ENCODE data around the gene VEGFB. TPM values are rescaled to one million over a fixed set of nuclear protein-coding genes. Genes with fewer than 3 reads are reported as not detected.
A peak's percentile ranks its signal among the peaks of the same experiment; 100 is the strongest.

The VEGFB gene
- total RNA-seq, 1 donor from 2014 or later: 134 TPM

DNA sequence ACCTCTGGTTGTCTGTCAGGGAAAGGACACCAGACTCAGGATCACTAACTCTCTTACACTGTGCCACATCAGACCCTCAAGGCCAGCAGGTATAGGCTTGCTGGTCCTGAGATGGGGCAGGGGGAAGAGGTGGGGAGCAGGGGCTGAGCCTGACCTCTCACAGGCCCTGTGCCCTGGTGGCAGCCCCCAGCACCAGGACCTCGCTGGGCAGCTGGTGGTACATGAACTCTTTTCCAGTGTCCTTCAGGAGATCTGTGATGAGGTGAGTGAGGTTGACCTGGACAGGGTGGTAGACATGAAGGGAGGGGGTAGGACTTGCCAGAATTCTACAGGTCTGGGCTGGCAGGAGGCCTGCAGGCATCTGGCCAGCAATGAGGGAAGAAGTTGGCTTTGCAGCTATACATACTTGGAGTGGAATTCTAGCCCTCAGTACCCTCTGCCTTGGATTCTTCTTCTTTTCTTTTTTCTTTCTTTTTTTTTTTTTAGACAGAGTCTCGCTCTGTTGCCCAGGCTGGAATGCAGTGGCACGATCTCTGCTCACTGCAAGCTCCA is 6.9 kb upstream of the VEGFB start:
- intact Hi-C loops (cut with DNase I): no loop called here
- DNase-seq (ENCODE audit: low spot score): peak; percentile 58
- no peak for ATAC-seq

DNA sequence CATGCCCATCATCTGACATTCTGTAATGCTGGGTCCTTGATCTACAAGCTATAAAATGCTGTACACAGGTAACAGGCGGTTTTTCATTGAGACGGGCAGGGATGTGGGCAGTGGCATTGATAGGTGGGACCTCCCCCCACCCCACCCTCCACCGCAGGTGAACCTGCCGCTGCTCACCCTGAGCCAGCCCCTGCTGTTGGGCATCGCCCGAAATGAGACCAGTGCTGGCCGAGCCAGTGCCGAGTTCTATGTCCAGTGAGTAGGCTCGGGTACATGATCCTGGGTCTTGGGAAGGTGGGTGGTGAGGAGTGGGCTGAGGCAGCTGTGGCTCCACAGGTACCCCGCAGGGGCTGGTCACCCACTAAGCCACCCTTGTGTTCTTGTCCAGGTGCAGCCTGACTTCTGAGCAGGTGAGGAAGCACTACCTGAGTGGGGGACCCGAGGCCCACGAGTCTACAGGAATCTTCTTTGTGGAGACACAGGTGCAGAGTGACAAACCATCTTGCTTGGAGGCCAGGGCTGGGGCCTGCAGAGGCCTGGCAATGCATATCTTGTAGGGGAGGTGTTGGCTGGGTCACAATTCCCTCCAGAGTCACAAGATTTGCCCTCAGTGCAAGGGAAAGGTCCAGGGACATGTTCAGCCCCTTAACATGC is 5.2 kb upstream of the VEGFB start:
- ATAC-seq: no peak
- DNase-seq (ENCODE audit: low spot score): peak; percentile 59
- intact Hi-C loops (cut with DNase I): no loop called here

DNA sequence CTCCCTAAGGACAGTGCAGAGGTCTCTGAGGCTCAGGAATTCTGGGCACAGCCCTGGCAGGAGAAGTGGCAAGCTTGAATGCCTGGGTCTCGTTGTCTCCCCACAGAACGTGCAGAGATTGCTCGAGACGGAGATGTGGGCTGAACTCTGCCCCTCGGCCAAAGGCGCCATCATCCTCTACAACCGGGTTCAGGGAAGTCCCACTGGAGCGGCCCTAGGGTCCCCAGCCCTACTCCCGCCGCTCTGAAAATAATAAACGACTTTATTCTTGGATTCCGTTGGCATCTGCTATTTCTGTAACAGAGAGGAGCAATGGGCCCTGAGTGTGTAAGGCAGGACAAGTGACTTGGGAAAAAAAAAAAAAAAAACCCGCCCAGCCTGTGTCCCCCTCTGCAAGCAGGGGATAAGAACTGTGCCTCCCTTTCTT is 4.6 kb upstream of the VEGFB start:
- intact Hi-C loops (cut with DNase I): no loop called here
- ATAC-seq: no peak
- DNase-seq (ENCODE audit: low spot score): no peak

DNA sequence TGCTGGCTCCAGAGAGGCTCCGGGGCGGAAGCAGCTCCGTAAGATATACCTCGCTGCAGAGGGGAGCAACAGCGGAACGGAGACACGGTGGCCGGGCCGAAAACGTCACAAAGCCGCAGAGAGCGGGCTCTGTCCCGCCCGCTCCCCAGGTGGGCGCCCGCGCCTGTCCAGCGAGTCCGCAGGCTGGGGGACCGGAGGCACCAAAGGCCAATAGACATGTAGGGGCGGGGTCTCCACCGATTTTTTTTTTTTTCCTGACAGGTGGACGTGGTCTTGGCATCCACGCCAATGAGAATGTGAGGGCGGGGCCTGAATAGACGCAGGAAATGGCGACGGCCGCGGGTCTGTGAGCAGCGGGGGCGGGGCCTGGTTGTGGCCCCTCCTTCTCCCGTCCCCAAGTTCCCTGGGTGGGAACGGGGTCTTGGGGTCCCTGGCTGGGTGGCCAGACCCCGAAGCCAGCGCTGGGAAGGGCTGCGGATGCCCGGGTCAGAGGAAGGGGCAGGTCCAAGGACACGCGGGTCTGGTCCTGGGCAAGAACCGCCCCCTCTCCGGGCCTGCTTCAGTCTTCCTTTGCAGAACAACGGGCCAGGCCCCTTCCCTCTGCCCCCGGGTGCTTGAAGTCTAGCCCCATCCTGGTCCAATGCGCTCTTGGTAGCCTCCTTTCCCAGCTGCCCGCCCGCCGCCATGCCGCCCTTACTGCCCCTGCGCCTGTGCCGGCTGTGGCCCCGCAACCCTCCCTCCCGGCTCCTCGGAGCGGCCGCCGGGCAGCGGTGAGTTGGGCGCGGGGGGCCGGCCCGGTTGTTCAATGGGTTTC is 4.0 kb upstream of the VEGFB start, which contains the start of gene DNAJC4:
Gene DNAJC4 (plus strand): TSS at position 378 of the 814 bp plus-strand sequence. CDS start 307 bp downstream, at position 685.
- peak; percentile 78 for ATAC-seq
- peak; percentile 94 for DNase-seq (ENCODE audit: low spot score)
- intact Hi-C loops (cut with DNase I): no loop called here

DNA sequence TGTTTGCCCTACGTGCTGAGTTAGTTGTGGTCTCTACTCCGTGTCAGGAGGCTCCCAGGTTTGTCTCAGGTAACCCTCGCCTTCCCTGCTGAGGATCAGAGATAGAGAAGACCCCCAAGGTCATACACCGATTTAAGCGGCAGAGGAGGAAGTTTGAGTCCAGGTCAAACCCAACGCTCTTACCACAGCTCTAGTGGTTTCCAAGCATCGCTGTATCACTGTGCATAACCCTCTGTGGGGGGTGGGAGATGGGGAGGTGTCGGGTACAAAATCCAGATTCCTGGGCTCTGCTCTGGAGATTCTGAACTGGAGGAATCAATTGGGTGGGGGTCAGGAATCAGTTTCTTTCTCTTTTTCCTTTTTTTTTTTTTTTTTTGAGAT is 3.4 kb upstream of the VEGFB start:
- no peak for ATAC-seq
- no peak for DNase-seq (ENCODE audit: low spot score)
- intact Hi-C loops (cut with DNase I): no loop called here

DNA sequence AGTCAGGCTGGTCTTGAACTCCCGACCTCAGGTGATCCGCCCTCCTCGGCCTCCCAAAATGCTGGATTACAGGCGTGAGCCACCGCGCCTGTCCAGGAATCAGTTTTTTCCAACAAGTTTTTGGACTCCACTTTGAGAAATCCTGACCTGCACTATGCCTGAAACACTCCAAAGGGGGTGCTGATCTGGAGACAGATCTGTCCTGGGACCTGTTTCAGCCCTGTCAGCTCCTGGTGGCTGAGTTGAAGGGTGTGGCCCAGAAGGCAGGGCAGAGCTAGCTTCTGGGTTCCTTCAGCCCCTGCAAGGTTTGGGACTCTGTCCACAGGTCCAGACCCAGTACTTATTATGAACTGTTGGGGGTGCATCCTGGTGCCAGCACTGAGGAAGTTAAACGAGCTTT is 2.8 kb upstream of the VEGFB start:
- no peak for ATAC-seq
- intact Hi-C loops (cut with DNase I): no loop called here
- no peak for DNase-seq (ENCODE audit: low spot score)

DNA sequence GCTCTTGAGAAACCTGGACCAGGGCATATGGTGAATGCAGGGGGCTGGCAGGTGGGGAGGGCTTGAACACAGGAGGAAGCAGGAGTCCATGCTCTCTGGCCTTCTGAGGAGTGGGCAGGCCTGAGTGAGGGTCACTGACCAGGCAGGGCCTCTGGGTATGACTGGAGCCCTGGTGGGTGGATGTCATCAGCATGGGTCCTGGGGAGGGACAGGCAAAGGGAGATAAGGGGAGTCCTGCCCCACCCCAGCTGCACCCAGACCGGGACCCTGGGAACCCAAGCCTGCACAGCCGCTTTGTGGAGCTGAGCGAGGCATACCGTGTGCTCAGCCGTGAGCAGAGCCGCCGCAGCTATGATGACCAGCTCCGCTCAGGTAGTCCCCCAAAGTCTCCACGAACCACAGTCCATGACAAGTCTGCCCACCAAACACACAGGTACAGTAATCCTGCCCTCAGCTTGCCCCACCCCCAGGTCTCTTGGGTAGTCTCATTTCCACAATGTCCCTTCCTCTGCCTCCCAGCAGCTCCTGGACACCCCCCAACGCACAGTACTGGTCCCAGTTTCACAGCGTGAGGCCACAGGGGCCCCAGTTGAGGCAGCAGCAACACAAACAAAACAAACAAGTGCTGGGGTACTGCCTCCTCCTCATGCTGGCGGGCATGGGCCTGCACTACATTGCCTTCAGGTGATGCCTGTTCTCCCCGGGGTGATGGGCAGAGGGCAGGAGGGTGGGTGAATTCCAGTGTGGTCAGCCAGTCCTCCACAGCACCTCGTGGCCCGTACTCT is 2.0 kb upstream of the VEGFB start:
- no peak for DNase-seq (ENCODE audit: low spot score)
- no peak for ATAC-seq
- intact Hi-C loops (cut with DNase I): no loop called here

DNA sequence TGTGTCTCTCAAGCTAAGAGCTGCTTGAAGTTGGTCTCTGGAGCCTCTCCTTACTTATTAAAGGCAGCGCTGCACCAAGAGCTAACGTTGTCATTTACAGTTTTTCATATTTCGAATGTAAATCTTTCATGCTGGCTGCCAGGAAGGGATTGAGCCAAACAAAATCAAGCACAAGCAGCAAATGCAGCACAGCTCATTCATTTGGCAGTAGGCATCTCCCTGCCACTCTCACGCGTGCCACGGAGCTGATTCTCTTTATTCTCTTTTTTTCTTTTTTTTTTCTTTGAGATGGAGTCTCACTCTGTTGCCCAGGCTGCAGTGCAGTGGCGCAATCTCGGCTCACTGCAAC is 1.4 kb upstream of the VEGFB start:
- intact Hi-C loops (cut with DNase I): no loop called here
- ATAC-seq (no peak), DNase-seq (ENCODE audit: low spot score) (no peak)

DNA sequence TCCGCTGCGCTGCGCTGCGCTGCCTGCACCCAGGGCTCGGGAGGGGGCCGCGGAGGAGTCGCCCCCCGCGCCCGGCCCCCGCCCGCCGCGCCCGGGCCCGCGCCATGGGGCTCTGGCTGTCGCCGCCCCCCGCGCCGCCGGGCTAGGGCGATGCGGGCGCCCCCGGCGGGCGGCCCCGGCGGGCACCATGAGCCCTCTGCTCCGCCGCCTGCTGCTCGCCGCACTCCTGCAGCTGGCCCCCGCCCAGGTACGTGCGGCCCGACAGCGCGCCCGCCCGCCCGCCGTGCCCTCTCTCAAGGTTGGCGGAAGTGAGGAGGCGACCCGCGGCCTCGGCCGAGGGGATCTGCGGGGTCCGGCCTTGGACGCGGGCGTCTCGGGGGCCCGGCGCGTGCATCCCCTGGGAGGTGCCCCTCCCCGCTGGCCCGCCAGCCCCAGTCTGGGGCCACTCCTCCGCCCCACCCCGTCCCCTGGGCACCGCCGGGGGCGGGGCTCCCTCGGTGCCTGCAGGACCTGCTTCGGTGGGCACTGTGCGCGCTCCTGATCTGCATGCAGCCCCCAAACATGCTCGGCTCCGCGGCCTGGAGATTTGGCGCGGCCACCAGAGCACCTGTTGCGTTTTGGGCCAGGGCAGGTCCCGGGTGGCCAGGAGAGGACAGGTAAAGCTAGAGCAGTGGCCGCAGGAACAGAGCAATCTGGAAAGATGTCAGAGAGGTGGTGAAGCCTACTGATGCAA is 429 bp downstream of the VEGFB start:
- peak; percentile 25 for ATAC-seq
- no peak for DNase-seq (ENCODE audit: low spot score)
- intact Hi-C loops (cut with DNase I): no loop called here

DNA sequence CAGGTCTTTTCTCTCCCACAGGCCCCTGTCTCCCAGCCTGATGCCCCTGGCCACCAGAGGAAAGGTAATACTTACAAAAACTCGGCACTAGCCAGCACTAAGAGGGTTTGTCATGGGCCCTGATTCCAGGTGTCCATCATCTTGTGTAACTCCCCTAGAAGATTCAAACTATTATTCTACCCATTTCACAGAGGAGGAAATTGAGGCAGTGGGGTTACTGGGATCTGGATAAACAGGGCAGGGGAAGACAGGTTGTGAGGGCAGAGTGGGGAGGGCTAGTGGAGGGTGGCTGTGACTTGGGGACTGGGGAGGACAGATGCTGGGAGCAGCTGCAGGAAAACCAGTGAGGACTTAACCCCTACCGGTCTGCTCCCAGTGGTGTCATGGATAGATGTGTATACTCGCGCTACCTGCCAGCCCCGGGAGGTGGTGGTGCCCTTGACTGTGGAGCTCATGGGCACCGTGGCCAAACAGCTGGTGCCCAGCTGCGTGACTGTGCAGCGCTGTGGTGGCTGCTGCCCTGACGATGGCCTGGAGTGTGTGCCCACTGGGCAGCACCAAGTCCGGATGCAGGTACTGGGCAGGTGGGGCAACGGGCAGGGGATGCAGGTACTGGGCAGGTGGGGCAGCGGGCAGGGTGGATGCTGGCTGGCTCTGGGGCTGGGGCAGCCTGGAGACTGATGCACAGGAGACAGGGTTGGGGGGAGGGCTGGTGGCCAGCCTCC is 1.2 kb downstream of the VEGFB start:
- ATAC-seq (no peak), DNase-seq (ENCODE audit: low spot score) (peak; percentile 56)
- intact Hi-C loops (cut with DNase I): no loop called here

DNA sequence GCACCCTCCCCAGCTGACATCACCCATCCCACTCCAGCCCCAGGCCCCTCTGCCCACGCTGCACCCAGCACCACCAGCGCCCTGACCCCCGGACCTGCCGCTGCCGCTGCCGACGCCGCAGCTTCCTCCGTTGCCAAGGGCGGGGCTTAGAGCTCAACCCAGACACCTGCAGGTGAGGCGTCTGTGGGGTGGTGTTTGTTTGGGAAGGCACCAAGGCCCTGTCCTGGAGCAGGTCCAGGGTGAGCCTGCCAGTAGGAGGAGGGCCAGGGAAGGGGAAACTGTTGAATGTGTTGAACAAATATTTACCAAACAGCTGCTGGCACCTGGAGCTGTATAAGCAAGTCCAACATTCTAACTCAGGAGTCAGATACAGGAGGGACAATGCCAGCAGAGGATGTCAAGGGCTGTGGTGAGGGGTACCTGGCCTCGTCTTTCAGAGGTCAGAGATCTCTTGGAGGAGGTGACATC is 3.1 kb downstream of the VEGFB start:
- no peak for DNase-seq (ENCODE audit: low spot score)

DNA sequence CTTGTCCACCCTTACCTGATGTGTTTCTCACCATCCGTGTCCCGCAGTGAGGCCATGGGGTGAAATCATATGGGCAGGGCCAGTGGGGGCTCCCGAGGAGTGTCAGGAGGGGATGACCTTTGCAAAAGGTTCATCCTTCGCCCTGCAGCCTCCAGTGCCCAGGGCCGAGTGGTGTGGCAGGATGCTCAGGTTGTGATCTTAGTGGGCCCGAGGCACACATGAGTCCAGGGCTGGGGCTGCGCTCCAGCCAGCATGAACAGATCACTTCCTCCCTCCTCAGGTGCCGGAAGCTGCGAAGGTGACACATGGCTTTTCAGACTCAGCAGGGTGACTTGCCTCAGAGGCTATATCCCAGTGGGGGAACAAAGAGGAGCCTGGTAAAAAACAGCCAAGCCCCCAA is 3.7 kb downstream of the VEGFB start:
- ATAC-seq (no peak), DNase-seq (ENCODE audit: low spot score) (no peak)
- intact Hi-C loops (cut with DNase I): no loop called here

More for the DNA sequence above, 3.1 kb downstream of the VEGFB start:
- no peak for ATAC-seq
- intact Hi-C loops (cut with DNase I): no loop called here

DNA sequence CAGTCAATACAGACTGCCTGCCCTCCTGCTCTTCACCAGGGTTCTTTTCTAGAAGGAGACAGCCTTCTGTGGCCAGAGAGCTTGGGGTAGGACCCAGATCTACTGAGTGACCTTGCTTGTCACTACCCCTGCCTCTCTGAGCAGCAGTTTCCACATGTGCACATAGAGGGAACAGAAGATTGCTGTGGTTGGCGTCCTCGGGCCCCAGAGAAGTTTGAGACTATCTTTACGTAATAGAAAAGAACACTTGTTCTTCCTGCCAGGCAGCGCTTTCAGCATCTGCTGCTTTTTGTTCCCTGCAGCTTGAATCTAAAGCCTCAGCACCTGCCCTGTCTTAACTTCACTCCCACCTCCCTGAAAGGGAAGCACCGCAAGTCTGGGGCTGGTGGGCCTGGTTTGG is 4.6 kb downstream of the VEGFB start:
- intact Hi-C loops (cut with DNase I): no loop called here
- DNase-seq (ENCODE audit: low spot score) (no peak), ATAC-seq (no peak)

DNA sequence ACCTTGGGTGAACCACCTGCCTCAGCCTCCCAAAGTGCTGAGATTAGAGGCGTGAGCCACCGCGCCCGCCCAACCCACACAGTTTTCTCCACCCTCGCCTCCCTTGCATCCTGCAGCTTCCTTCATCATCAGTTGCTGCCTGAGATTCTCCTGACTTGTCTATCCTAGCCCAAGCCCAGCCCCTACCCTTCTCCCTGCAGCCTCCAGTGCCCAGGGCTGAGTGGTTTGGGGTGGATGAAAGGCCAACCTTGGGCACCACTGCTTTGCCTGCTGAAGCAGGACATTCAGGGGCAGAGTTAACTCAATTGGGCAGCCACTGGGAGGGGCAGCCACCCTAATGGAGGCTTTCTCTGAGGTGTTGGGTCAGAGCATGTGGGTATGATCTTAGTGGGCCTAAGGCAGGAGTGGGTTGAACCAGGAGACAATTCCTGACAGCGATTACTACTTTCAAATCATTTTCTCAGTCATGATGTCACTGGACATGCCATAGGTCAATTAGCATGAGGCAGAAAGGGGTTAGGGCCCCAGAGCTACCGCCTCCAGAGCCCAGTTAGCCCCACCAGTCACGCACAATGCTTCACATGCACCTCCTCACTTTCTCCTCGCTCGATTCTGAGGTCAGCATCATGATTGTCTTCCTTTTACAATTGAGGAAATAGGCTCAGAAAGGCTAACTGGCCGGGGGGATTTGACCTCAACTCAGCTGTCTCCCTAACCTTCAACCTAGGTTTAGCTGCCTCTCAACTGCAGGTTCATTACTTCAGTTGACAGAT is 5.5 kb downstream of the VEGFB start:
- DNase-seq (ENCODE audit: low spot score) (no peak), ATAC-seq (no peak)
- intact Hi-C loops (cut with DNase I): no loop called here

DNA sequence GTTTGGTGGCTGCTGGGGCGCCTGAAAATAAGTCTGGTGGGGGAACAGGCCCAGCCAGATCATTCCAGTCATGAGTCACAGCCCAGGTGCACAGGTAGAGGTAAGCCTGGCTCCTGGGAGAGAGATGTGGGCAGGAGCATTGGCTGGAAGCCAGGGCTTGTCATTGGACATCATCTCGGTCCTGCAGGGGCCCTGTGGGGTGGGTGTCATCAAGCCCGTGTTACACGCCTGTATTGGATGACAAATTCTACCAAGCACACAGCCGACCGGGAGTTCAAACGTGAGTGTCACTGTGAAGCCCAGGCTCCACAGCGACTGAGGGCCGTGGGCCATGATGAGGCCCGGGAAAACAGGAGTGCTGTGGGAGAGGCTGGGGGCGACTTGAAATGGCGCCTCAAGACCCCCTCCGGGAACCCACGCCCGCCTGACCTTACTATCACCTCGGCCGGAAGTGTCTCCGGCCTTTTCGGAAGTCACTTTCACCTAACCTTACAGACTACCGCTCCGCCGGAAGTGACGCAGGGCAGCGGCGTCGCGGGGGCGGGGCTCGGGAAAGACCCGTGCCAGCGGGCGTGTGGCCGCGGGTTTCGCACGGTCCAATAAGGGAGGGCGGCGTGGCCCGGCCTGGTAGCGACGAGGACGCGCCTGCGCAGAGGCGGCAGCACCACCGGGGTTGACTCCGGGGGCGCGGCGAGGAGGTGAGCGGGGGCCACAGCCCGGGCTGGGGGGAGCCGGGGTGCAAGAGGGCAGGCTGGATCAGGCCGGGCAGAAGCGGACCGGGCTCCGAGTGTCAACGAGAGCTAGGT is 6.3 kb downstream of the VEGFB start, which contains the start of gene FKBP2:
Gene FKBP2 (plus strand): TSS at position 661 of the 806 bp plus-strand sequence. CDS start 1,293 bp downstream, outside the sequence.
- intact Hi-C loops (cut with DNase I): no loop called here
- ATAC-seq (peak; percentile 84), DNase-seq (ENCODE audit: low spot score) (peak; percentile 98)

DNA sequence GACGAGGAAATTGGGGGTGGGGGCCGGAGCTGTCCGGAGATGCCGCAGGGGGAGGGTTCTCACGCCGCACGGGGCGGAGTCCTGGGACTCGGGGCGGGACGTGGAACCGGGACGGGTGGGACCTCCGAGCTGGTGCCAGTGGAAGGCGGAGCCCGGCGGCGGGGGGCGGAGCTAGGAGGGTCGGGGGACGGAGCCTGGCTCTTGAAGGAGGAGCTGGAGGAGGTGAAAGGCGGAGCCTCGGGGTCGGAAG is 6.8 kb downstream of the VEGFB start:
- peak; percentile 92 for ATAC-seq

More for the DNA sequence above, 6.8 kb downstream of the VEGFB start:
- DNase-seq (ENCODE audit: low spot score): peak; percentile 100
- intact Hi-C loops (cut with DNase I): no loop called here
